H9 (cell line): ENCODE measurements around the gene ITGB2. TPM values are rescaled to one million over a fixed set of nuclear protein-coding genes. Genes with fewer than 3 reads are reported as not detected.

Source experiments
- DNase-seq: peaks from one replicate; pipeline ENCODE4 v3.0.0-alpha.2; 2017
- H2AFZ ChIP-seq: one replicate; pipeline ENCODE4 v1.6.1; 2013; ENCODE audit warnings: mild to moderate bottlenecking, low read length, control low read depth, moderate library complexity
- H2AK5ac ChIP-seq: 2 replicates; pipeline ENCODE4 v1.6.1; 2013; ENCODE audit warnings: low read length, control low read depth, mixed read lengths; ENCODE audit not compliant: insufficient read length
- H2BK120ac ChIP-seq: one replicate; pipeline ENCODE4 v1.6.1; 2013; ENCODE audit warnings: low read depth, mild to moderate bottlenecking, low read length, control low read depth, inconsistent platforms; ENCODE audit not compliant: poor library complexity, severe bottlenecking
- H2BK12ac ChIP-seq: 2 replicates; pipeline ENCODE4 v1.6.1; 2013; ENCODE audit warnings: low read length, control low read depth, mixed read lengths, low read depth; ENCODE audit not compliant: insufficient read length
- H2BK15ac ChIP-seq: 2 replicates; pipeline ENCODE4 v1.6.1; 2013; ENCODE audit warnings: low read depth, low read length, control low read depth
- H2BK20ac ChIP-seq: one replicate; pipeline ENCODE4 v1.6.1; 2013; ENCODE audit warnings: low read depth, mild to moderate bottlenecking, low read length, control low read depth, inconsistent platforms; ENCODE audit not compliant: poor library complexity, severe bottlenecking
- H2BK5ac ChIP-seq: 2 replicates; pipeline ENCODE4 v1.6.1; 2013; ENCODE audit warnings: low read length, control low read depth, mixed read lengths; ENCODE audit not compliant: insufficient read length
- H3K14ac ChIP-seq: 2 replicates; pipeline ENCODE4 v1.6.1; 2013; ENCODE audit warnings: low read length, control low read depth; ENCODE audit not compliant: insufficient read depth
- H3K18ac ChIP-seq: 2 replicates; pipeline ENCODE4 v1.6.1; 2013; ENCODE audit warnings: low read depth, mild to moderate bottlenecking, mixed read lengths, low read length, control low read depth; ENCODE audit not compliant: insufficient read length
- H3K23ac ChIP-seq: 2 replicates; pipeline ENCODE4 v1.6.1; 2013; ENCODE audit warnings: low read length, control low read depth, mixed read lengths, low read depth; ENCODE audit not compliant: insufficient read length
- H3K23me2 ChIP-seq: 2 replicates; pipeline ENCODE4 v1.6.1; 2013; ENCODE audit warnings: low read depth, mild to moderate bottlenecking, mixed read lengths, low read length, control low read depth; ENCODE audit not compliant: insufficient read length, poor library complexity, severe bottlenecking
- H3K27ac ChIP-seq: 2 replicates; pipeline ENCODE4 v1.5.1; 2013; ENCODE audit warnings: low read length, control low read depth, mixed read lengths, low read depth; ENCODE audit not compliant: insufficient read length
- H3K27me3 ChIP-seq: 2 replicates; pipeline ENCODE4 v1.6.1; 2013; ENCODE audit warnings: low read length, control low read depth, inconsistent platforms; ENCODE audit not compliant: insufficient read depth
- H3K4ac ChIP-seq: 2 replicates; pipeline ENCODE4 v1.6.1; 2013; ENCODE audit warnings: low read depth, mild to moderate bottlenecking, control low read depth, inconsistent platforms, low read length, moderate library complexity
- H3K4me1 ChIP-seq: 2 replicates; pipeline ENCODE4 v1.6.1; 2013; ENCODE audit warnings: low read length, control low read depth, inconsistent platforms; ENCODE audit not compliant: insufficient read depth
- H3K4me2 ChIP-seq: 2 replicates; pipeline ENCODE4 v1.6.1; 2013; ENCODE audit warnings: low read length, control low read depth, mixed read lengths; ENCODE audit not compliant: insufficient read length, insufficient read depth
- H3K56ac ChIP-seq: 2 replicates; pipeline ENCODE4 v1.6.1; 2013; ENCODE audit warnings: low read depth, mild to moderate bottlenecking, mixed read lengths, low read length, control low read depth; ENCODE audit not compliant: insufficient read length
- H3K79me1 ChIP-seq: 2 replicates; pipeline ENCODE4 v1.6.1; 2013; ENCODE audit warnings: low read depth, mild to moderate bottlenecking, moderate library complexity, low read length, control low read depth, inconsistent platforms; ENCODE audit not compliant: insufficient read depth, poor library complexity, severe bottlenecking
- H3K79me2 ChIP-seq: 2 replicates; pipeline ENCODE4 v1.6.1; 2013; ENCODE audit warnings: low read length, control low read depth, inconsistent platforms; ENCODE audit not compliant: insufficient read depth
- H3K9ac ChIP-seq: 2 replicates; pipeline ENCODE4 v1.6.1; 2013; ENCODE audit warnings: low read length, control low read depth, mixed read lengths; ENCODE audit not compliant: insufficient read length; ENCODE audit errors: extremely low read depth
- H3K9me3 ChIP-seq: one replicate; pipeline ENCODE4 v1.6.1; 2013; ENCODE audit warnings: low read depth, low read length, inconsistent platforms; ENCODE audit not compliant: control insufficient read depth
- H3T11ph ChIP-seq: one replicate; pipeline ENCODE4 v1.6.1; 2013; ENCODE audit warnings: mild to moderate bottlenecking, low read length, control low read depth, inconsistent platforms
- H4K20me1 ChIP-seq: one replicate; pipeline ENCODE4 v1.6.1; 2013; ENCODE audit not compliant: control insufficient read depth, insufficient read length, insufficient read depth
- H4K5ac ChIP-seq: 2 replicates; pipeline ENCODE4 v1.6.1; 2013; ENCODE audit warnings: low read depth, mild to moderate bottlenecking, mixed read lengths, low read length, control low read depth; ENCODE audit not compliant: insufficient read length
- H4K8ac ChIP-seq: replicated peaks from 2 replicates; pipeline ENCODE4 v1.6.1; 2013; ENCODE audit warnings: low read length, control low read depth, mixed read lengths, low read depth; ENCODE audit not compliant: insufficient read length
- H4K91ac ChIP-seq: 2 replicates; pipeline ENCODE4 v1.6.1; 2013; ENCODE audit warnings: low read depth, mild to moderate bottlenecking, moderate library complexity, mixed read lengths, low read length, control low read depth; ENCODE audit not compliant: insufficient read length
- H3K27ac Mint-ChIP-seq, 3 experiments: 2 replicates in 2 of 3; 3 replicates in 1 of 3; pipeline ENCODE4 v1.8.0; 2020 to 2021; ENCODE audit warnings: mixed read lengths in 3 of 3, mild to moderate bottlenecking in 1 of 3, moderate library complexity in 1 of 3
- H3K27me3 Mint-ChIP-seq: 2 replicates; pipeline ENCODE4 v1.8.0; 2021; ENCODE audit warnings: low read depth, mild to moderate bottlenecking, moderate library complexity, mixed read lengths
- H3K36me3 Mint-ChIP-seq, 3 experiments: 2 replicates in 2 of 3; 3 replicates in 1 of 3; pipeline ENCODE4 v1.8.0; 2020 to 2021; ENCODE audit warnings: low read depth in 3 of 3, mixed read lengths in 3 of 3; ENCODE audit not compliant: insufficient read depth in 1 of 3
- H3K4me1 Mint-ChIP-seq, 2 experiments: 2 replicates each; pipeline ENCODE4 v1.8.0; 2020; ENCODE audit warnings: mixed read lengths in 2 of 2
- H3K4me3 Mint-ChIP-seq, 2 experiments: 2 replicates in 1 of 2; 3 replicates in 1 of 2; pipeline ENCODE4 v1.8.0; 2020 to 2021; ENCODE audit warnings: mild to moderate bottlenecking in 2 of 2, mixed read lengths in 2 of 2, moderate library complexity in 1 of 2
- H3K9me3 Mint-ChIP-seq, 2 experiments: 2 replicates in 1 of 2; 3 replicates in 1 of 2; pipeline ENCODE4 v1.8.0; 2020; ENCODE audit warnings: mild to moderate bottlenecking in 2 of 2, mixed read lengths in 2 of 2, moderate library complexity in 1 of 2
- WGBS: extraction: QIAGEN DNeasy Blood & Tissue Kit; methylation state at CpG from one replicate; pipeline ENCODE4 v1.1.7; 2013; ENCODE audit warnings: missing lambda C conversion rate, low lambda C conversion rate, mixed read lengths; ENCODE audit not compliant: insufficient read length; ENCODE audit errors: extremely low coverage; 5-methylcytosine and 5-hydroxymethylcytosine counted together
- total RNA-seq: library from RNA; stranded (reverse); gene quantifications from 2 replicates; pipeline ENCODE4 v1.2.1, GENCODE V29; 2021
- TF ChIP-seq, protein P1 (sequence below): fragments of 200-600 bp; sonication (generic); conservative IDR thresholded peaks from 3 replicates; pipeline ENCODE4 v1.8.0; 2021; ENCODE audit warnings: antibody characterized with exemption, mild to moderate bottlenecking

ITGB2 gene
- total RNA-seq, 1 experiment from 2014 or later: 1.1 TPM

- peaks cover 3% of the 10 kb centered on the region for H3K27me3 Mint-ChIP-seq
- H3K36me3 Mint-ChIP-seq: no peaks in the 10 kb centered on the region
- H3K4me1 ChIP-seq: no peaks in the 10 kb centered on the region; the same call in 1 of the 2 replicates
These were observed 20.7 kb downstream of the ITGB2 start for GRCh38 chr21:44899768-44900558.

More at GRCh38 chr21:44899768-44900558, 20.7 kb downstream of the ITGB2 start:
- Histone ChIP-seq H3K4ac (no peak overlapping the region), H3K56ac (no peak overlapping the region), H3K23me2 (no peaks in the 10 kb centered on the region), H2BK20ac (no peak overlapping the region), H2BK120ac (no peak overlapping the region), H3K27me3 (no peaks in the 10 kb centered on the region), H4K20me1 (peaks cover 6% of the 10 kb centered on the region), H4K91ac (no peak overlapping the region), H3K14ac (no peak overlapping the region), H2BK15ac (no peak overlapping the region), H3K79me1 (no peaks in the 10 kb centered on the region), H4K5ac (no peak overlapping the region), H3K9me3 (no peaks in the 10 kb centered on the region), H2AK5ac (no peak overlapping the region), H2BK12ac (no peak overlapping the region), H3K79me2 (no peaks in the 10 kb centered on the region), H3K18ac (no peak overlapping the region), H3K4me2 (no peak overlapping the region), H3K23ac (no peak overlapping the region), H3K9ac (no peak overlapping the region), H3K27ac (no peak overlapping the region), H4K8ac (no peak overlapping the region), H2AFZ (no peak overlapping the region), H2BK5ac (no peak overlapping the region), H3T11ph (no peak overlapping the region)
- WGBS: no CpG with 5 or more reads among the region's 37 CpGs
- DNase-seq: no peak
- Mint-ChIP-seq H3K9me3 (no peaks in the 10 kb centered on the region; a peak in 3 of 5 replicates), H3K4me1 (peaks cover 10 to 13% of the 10 kb centered on the region in 2 experiments), H3K27ac (no peak overlapping the region; a peak in 1 of 7 replicates), H3K4me3 (no peak overlapping the region)
- TF ChIP-seq, protein P1, sequence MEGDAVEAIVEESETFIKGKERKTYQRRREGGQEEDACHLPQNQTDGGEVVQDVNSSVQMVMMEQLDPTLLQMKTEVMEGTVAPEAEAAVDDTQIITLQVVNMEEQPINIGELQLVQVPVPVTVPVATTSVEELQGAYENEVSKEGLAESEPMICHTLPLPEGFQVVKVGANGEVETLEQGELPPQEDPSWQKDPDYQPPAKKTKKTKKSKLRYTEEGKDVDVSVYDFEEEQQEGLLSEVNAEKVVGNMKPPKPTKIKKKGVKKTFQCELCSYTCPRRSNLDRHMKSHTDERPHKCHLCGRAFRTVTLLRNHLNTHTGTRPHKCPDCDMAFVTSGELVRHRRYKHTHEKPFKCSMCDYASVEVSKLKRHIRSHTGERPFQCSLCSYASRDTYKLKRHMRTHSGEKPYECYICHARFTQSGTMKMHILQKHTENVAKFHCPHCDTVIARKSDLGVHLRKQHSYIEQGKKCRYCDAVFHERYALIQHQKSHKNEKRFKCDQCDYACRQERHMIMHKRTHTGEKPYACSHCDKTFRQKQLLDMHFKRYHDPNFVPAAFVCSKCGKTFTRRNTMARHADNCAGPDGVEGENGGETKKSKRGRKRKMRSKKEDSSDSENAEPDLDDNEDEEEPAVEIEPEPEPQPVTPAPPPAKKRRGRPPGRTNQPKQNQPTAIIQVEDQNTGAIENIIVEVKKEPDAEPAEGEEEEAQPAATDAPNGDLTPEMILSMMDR: no peak
